H9 (cell line): ENCODE measurements around the gene HPDL. TPM values are rescaled to one million over a fixed set of nuclear protein-coding genes. Genes with fewer than 3 reads are reported as not detected.

Experiments
- DNase-seq: peaks from one replicate; pipeline ENCODE4 v3.0.0-alpha.2; 2017
- H2AFZ ChIP-seq: one replicate; pipeline ENCODE4 v1.6.1; 2013; ENCODE audit warnings: mild to moderate bottlenecking, low read length, control low read depth, moderate library complexity
- H2AK5ac ChIP-seq: 2 replicates; pipeline ENCODE4 v1.6.1; 2013; ENCODE audit warnings: low read length, control low read depth, mixed read lengths; ENCODE audit not compliant: insufficient read length
- H2BK120ac ChIP-seq: one replicate; pipeline ENCODE4 v1.6.1; 2013; ENCODE audit warnings: low read depth, mild to moderate bottlenecking, low read length, control low read depth, inconsistent platforms; ENCODE audit not compliant: poor library complexity, severe bottlenecking
- H2BK12ac ChIP-seq: 2 replicates; pipeline ENCODE4 v1.6.1; 2013; ENCODE audit warnings: low read length, control low read depth, mixed read lengths, low read depth; ENCODE audit not compliant: insufficient read length
- H2BK15ac ChIP-seq: 2 replicates; pipeline ENCODE4 v1.6.1; 2013; ENCODE audit warnings: low read depth, low read length, control low read depth
- H2BK20ac ChIP-seq: one replicate; pipeline ENCODE4 v1.6.1; 2013; ENCODE audit warnings: low read depth, mild to moderate bottlenecking, low read length, control low read depth, inconsistent platforms; ENCODE audit not compliant: poor library complexity, severe bottlenecking
- H2BK5ac ChIP-seq: 2 replicates; pipeline ENCODE4 v1.6.1; 2013; ENCODE audit warnings: low read length, control low read depth, mixed read lengths; ENCODE audit not compliant: insufficient read length
- H3K14ac ChIP-seq: 2 replicates; pipeline ENCODE4 v1.6.1; 2013; ENCODE audit warnings: low read length, control low read depth; ENCODE audit not compliant: insufficient read depth
- H3K18ac ChIP-seq: 2 replicates; pipeline ENCODE4 v1.6.1; 2013; ENCODE audit warnings: low read depth, mild to moderate bottlenecking, mixed read lengths, low read length, control low read depth; ENCODE audit not compliant: insufficient read length
- H3K23ac ChIP-seq: 2 replicates; pipeline ENCODE4 v1.6.1; 2013; ENCODE audit warnings: low read length, control low read depth, mixed read lengths, low read depth; ENCODE audit not compliant: insufficient read length
- H3K23me2 ChIP-seq: 2 replicates; pipeline ENCODE4 v1.6.1; 2013; ENCODE audit warnings: low read depth, mild to moderate bottlenecking, mixed read lengths, low read length, control low read depth; ENCODE audit not compliant: insufficient read length, poor library complexity, severe bottlenecking
- H3K27ac ChIP-seq: 2 replicates; pipeline ENCODE4 v1.5.1; 2013; ENCODE audit warnings: low read length, control low read depth, mixed read lengths, low read depth; ENCODE audit not compliant: insufficient read length
- H3K27me3 ChIP-seq: 2 replicates; pipeline ENCODE4 v1.6.1; 2013; ENCODE audit warnings: low read length, control low read depth, inconsistent platforms; ENCODE audit not compliant: insufficient read depth
- H3K4ac ChIP-seq: 2 replicates; pipeline ENCODE4 v1.6.1; 2013; ENCODE audit warnings: low read depth, mild to moderate bottlenecking, control low read depth, inconsistent platforms, low read length, moderate library complexity
- H3K4me1 ChIP-seq: 2 replicates; pipeline ENCODE4 v1.6.1; 2013; ENCODE audit warnings: low read length, control low read depth, inconsistent platforms; ENCODE audit not compliant: insufficient read depth
- H3K4me2 ChIP-seq: 2 replicates; pipeline ENCODE4 v1.6.1; 2013; ENCODE audit warnings: low read length, control low read depth, mixed read lengths; ENCODE audit not compliant: insufficient read length, insufficient read depth
- H3K56ac ChIP-seq: 2 replicates; pipeline ENCODE4 v1.6.1; 2013; ENCODE audit warnings: low read depth, mild to moderate bottlenecking, mixed read lengths, low read length, control low read depth; ENCODE audit not compliant: insufficient read length
- H3K79me1 ChIP-seq: 2 replicates; pipeline ENCODE4 v1.6.1; 2013; ENCODE audit warnings: low read depth, mild to moderate bottlenecking, moderate library complexity, low read length, control low read depth, inconsistent platforms; ENCODE audit not compliant: insufficient read depth, poor library complexity, severe bottlenecking
- H3K79me2 ChIP-seq: 2 replicates; pipeline ENCODE4 v1.6.1; 2013; ENCODE audit warnings: low read length, control low read depth, inconsistent platforms; ENCODE audit not compliant: insufficient read depth
- H3K9ac ChIP-seq: 2 replicates; pipeline ENCODE4 v1.6.1; 2013; ENCODE audit warnings: low read length, control low read depth, mixed read lengths; ENCODE audit not compliant: insufficient read length; ENCODE audit errors: extremely low read depth
- H3K9me3 ChIP-seq: one replicate; pipeline ENCODE4 v1.6.1; 2013; ENCODE audit warnings: low read depth, low read length, inconsistent platforms; ENCODE audit not compliant: control insufficient read depth
- H3T11ph ChIP-seq: one replicate; pipeline ENCODE4 v1.6.1; 2013; ENCODE audit warnings: mild to moderate bottlenecking, low read length, control low read depth, inconsistent platforms
- H4K20me1 ChIP-seq: one replicate; pipeline ENCODE4 v1.6.1; 2013; ENCODE audit not compliant: control insufficient read depth, insufficient read length, insufficient read depth
- H4K5ac ChIP-seq: 2 replicates; pipeline ENCODE4 v1.6.1; 2013; ENCODE audit warnings: low read depth, mild to moderate bottlenecking, mixed read lengths, low read length, control low read depth; ENCODE audit not compliant: insufficient read length
- H4K8ac ChIP-seq: replicated peaks from 2 replicates; pipeline ENCODE4 v1.6.1; 2013; ENCODE audit warnings: low read length, control low read depth, mixed read lengths, low read depth; ENCODE audit not compliant: insufficient read length
- H4K91ac ChIP-seq: 2 replicates; pipeline ENCODE4 v1.6.1; 2013; ENCODE audit warnings: low read depth, mild to moderate bottlenecking, moderate library complexity, mixed read lengths, low read length, control low read depth; ENCODE audit not compliant: insufficient read length
- H3K27ac Mint-ChIP-seq, 3 experiments: 2 replicates in 2 of 3; 3 replicates in 1 of 3; pipeline ENCODE4 v1.8.0; 2020 to 2021; ENCODE audit warnings: mixed read lengths in 3 of 3, mild to moderate bottlenecking in 1 of 3, moderate library complexity in 1 of 3
- H3K27me3 Mint-ChIP-seq: 2 replicates; pipeline ENCODE4 v1.8.0; 2021; ENCODE audit warnings: low read depth, mild to moderate bottlenecking, moderate library complexity, mixed read lengths
- H3K36me3 Mint-ChIP-seq, 3 experiments: 2 replicates in 2 of 3; 3 replicates in 1 of 3; pipeline ENCODE4 v1.8.0; 2020 to 2021; ENCODE audit warnings: low read depth in 3 of 3, mixed read lengths in 3 of 3; ENCODE audit not compliant: insufficient read depth in 1 of 3
- H3K4me1 Mint-ChIP-seq, 2 experiments: 2 replicates each; pipeline ENCODE4 v1.8.0; 2020; ENCODE audit warnings: mixed read lengths in 2 of 2
- H3K4me3 Mint-ChIP-seq, 2 experiments: 2 replicates in 1 of 2; 3 replicates in 1 of 2; pipeline ENCODE4 v1.8.0; 2020 to 2021; ENCODE audit warnings: mild to moderate bottlenecking in 2 of 2, mixed read lengths in 2 of 2, moderate library complexity in 1 of 2
- H3K9me3 Mint-ChIP-seq, 2 experiments: 2 replicates in 1 of 2; 3 replicates in 1 of 2; pipeline ENCODE4 v1.8.0; 2020; ENCODE audit warnings: mild to moderate bottlenecking in 2 of 2, mixed read lengths in 2 of 2, moderate library complexity in 1 of 2
- CTCF ChIP-seq: fragments of 200-600 bp; sonication (generic); conservative IDR thresholded peaks from 3 replicates; pipeline ENCODE4 v1.8.0; 2021; ENCODE audit warnings: antibody characterized with exemption, mild to moderate bottlenecking
- WGBS: extraction: QIAGEN DNeasy Blood & Tissue Kit; methylation state at CpG from one replicate; pipeline ENCODE4 v1.1.7; 2013; ENCODE audit warnings: missing lambda C conversion rate, low lambda C conversion rate, mixed read lengths; ENCODE audit not compliant: insufficient read length; ENCODE audit errors: extremely low coverage; 5-methylcytosine and 5-hydroxymethylcytosine counted together
- total RNA-seq: library from RNA; stranded (reverse); gene quantifications from 2 replicates; pipeline ENCODE4 v1.2.1, GENCODE V29; 2021

HPDL gene
- total RNA-seq, 1 experiment from 2014 or later: 10.6 TPM

- Histone ChIP-seq H3K4ac (no peak overlapping the region), H3K23ac (no peak overlapping the region)
- no peaks in the 10 kb centered on the region for H3K27me3 Mint-ChIP-seq
Measured at GRCh38 chr1:45305231-45305630, 21.5 kb upstream of the HPDL start.

More at GRCh38 chr1:45305231-45305630, 21.5 kb upstream of the HPDL start:
- H2AFZ ChIP-seq: no peak overlapping the region
- H4K91ac ChIP-seq: no peak overlapping the region
- TF ChIP-seq CTCF: no peak
- no peak overlapping the region for H3K14ac ChIP-seq
- H3T11ph ChIP-seq: no peak overlapping the region
- no CpG with 5 or more reads among the region's 10 CpGs for WGBS
- H3K23me2 ChIP-seq: peaks cover 9% of the 10 kb centered on the region
- no peak overlapping the region for H2AK5ac ChIP-seq
- H3K79me2 ChIP-seq: no peaks in the 10 kb centered on the region
- H4K8ac ChIP-seq: no peak overlapping the region
- no peak overlapping the region for H2BK120ac ChIP-seq
- H3K18ac ChIP-seq: no peak overlapping the region
- H3K4me2 ChIP-seq: no peak overlapping the region
- H3K27ac ChIP-seq: no peak overlapping the region
- H3K79me1 ChIP-seq: no peaks in the 10 kb centered on the region
- H3K27me3 ChIP-seq: no peaks in the 10 kb centered on the region
- Mint-ChIP-seq H3K36me3 (no peaks in the 10 kb centered on the region), H3K4me3 (peak overlapping the region; percentile 85 to 88; a peak in 3 of 5 replicates), H3K4me1 (peaks cover 43 to 47% of the 10 kb centered on the region in 2 experiments), H3K27ac (peak overlapping the region in 2 of 3 experiments; percentile 1 to 92; a peak in 4 of 7 replicates), H3K9me3 (no peaks in the 10 kb centered on the region; a peak in 1 of 5 replicates)
- H3K9ac ChIP-seq: no peak overlapping the region
- DNase-seq: no peak
- H3K9me3 ChIP-seq: no peaks in the 10 kb centered on the region
- no peak overlapping the region for H2BK5ac ChIP-seq
- H2BK12ac ChIP-seq: no peak overlapping the region
- no peak overlapping the region for H2BK20ac ChIP-seq
- no peak overlapping the region for H3K56ac ChIP-seq
- H4K20me1 ChIP-seq: no peaks in the 10 kb centered on the region
- H4K5ac ChIP-seq: no peak overlapping the region
- no peak overlapping the region for H2BK15ac ChIP-seq
- H3K4me1 ChIP-seq: peaks cover 12% of the 10 kb centered on the region
